DMS153 treated with DMSO at 0.1 percent for 48 hours (cell line): Measurements from ENCODE around the gene CLIC5.

Source experiments
- DNase-seq: peaks from one replicate; lab custom pipeline; 2025; ENCODE audit not compliant: unreplicated experiment; lab: John Stamatoyannopoulos, UW

CLIC5 gene

DNA sequence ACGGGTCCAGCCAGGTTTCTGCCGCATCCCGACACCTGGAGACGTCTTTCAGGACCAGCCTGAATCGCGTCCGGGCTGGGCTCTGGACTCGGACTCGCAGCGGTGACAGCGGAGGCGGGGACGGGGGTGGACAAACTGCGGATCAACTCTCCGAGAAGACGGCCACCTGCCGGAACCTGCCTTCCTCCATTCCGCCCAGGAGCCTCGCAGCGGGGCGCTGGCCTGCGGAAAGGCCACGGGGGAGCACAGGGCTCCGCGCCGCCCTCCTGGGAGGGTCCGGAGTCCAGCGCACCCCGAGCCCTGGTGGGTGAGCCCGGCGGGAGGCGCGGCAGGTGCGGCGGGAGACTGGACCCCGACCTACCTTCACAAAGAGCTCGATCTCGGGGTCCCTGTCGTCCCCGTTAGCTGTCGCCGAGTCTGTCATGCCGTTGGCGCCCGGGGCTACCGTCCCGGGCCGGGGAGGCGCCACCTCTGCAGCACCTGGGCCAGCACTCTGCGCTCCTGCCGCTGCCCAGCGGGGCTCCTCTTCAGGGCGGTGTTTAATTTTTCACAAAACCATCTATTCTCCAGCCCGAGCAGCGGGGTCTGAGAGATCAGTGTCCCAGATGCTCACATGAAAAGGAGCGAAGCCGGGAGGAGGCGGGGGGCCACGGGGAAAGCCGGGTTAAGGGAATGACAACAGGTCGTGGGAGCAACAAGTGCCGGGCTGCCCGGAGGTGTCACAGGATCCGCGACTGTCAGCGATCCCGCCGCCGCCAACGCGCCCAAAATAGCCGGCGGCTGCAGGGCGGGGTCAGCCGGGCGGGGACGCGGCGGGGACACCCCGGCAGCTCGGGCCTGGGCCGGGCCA is at the start of gene CLIC5:
CLIC5 (minus strand) TSS at position 742 of the 850 bp plus-strand sequence; CDS start at position 424, 318 bp downstream.
- no peak for DNase-seq

DNA sequence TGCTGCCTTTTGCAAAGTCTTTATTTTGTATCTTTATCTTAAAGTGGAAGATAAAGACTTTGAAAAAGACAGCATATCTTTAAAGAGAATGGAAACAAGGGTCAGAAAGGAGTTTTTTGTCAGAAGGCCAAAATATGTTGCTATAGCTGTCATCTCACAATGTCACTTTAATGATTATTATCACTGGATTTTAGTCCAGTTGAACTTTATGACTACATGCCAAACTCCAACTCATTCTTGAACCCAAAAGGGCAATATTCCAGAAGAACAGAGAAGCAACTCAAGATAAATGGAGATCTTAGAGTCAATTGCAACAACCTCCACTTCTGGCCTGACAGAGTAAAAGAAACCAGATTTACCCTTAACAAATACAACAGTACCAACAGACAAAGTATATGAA is 47.3 kb upstream of the CLIC5 start:
- DNase-seq = no peak

DNA sequence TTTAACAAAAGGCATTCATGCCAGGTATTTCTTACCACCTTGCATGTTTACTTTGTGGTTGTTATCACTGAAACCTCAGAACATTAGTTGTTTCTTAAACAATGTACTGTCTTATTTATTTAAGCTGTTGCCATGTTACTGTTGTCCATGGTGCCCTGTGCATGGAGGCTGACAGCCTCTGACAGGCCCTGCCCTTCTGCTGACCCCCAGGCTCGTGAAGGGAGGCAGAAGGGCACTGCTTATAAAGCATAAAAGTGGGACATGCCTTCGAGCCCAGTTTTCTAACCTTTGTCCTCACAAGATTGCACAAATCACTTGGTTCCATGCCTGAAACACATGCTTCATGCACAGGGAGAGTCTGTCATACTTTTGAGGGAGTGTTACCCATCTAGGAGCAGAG is 46.7 kb upstream of the CLIC5 start:
- peak; percentile 45 for DNase-seq

DNA sequence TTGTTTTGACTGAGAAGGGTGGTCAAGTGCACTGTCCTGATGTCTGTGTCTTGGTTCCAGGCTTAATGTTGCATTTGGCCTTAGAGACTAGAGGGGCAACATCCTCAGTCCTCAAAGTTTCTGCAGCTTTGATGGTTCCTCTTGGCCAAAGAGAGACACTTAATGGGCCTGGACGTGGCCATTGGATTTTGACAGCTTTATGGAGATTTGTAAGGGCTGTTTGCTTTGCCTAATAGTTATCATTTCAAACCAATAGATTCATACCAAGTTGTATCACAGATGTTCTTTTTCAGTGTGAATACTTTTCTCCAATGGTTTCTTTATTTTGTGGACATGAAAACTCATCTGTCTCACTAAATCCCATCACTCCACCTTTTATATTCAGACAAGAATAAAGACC is 45.8 kb upstream of the CLIC5 start:
- no peak for DNase-seq

DNA sequence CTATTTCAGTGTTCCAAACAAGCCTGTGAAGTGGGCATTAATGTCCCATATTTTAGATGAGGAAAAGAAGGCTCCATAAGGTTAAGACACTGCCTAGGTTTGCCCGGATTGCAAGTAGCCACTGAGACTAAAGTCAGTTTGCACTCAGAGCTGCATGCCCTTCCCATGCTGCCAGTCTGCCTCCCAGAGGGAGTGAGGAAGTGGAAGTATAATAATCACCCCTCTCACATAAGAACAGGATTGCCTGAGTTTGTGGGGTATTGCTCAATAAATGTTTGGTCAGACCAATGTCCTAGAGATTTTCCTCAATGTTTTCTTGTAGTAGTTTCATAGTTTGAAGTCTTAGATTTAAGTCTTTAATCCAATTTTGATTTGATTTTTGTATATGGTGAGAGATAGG is 43.9 kb upstream of the CLIC5 start:
- no peak for DNase-seq

DNA sequence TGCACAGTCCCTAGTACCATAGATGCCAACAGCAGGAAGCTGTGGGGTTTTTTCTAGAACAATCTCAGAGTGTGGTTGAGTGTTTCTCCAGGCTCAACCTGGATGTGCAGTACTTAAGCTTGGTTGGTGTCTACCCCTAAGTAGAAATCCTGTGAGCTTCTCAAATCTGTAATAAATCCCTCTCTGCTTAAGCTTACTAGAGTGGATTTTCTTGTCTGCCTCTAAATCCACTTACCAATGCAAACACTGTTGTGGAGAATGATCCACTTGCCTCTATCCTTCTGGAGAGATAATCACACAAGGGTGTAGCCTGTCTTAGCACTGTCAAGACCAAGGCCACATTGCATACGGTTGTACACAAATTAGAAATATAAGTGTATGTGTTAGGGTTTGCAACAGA is 43.3 kb upstream of the CLIC5 start:
- DNase-seq = no peak

DNA sequence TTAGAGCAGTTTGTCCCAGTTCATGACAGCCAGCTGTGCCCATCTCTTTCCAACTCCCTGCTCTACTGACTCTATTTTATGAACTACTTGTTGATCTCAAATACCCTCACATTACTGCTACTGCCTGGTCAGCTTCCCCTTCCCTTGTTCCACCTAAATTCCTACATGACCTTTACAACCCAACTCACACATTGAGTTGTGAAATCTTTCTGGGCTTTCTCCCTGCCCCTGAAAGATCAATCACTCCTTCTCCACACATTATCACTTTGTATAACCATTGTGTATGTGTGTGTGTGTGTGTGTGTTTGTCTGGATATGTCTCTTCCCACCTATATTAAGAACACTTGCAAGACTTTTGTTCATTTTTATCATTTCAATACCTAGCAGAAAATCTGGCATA is 42.1 kb upstream of the CLIC5 start:
- no peak for DNase-seq

DNA sequence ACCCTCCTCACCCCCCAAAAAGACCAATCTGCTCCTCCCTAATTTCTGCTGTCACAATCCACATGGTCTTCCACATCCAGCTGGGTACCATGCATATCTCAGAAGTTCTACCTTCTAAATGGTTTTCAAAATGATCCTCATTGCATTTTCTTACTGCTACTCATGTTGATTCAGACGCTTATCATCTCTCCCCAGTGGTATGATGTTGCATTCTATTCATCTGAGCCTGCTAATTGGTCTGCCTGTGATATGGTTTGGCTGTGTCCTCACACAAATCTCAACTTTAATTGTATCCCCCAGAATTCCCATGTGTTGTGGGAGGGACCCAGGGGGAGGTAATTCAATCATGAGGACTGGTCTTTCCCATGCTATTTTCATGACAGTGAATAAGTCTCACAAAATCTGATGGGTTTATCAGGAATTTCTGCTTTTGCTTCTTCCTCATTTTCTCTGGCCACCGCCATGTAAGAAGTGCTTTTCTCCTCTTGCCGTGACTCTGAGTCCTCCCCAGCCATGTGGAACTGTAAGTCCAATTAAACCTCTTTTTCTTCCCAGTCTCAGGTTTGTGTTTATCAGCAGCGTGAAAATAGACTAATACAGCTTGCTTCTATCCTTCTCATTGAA is 41.4 kb upstream of the CLIC5 start:
- no peak for DNase-seq

DNA sequence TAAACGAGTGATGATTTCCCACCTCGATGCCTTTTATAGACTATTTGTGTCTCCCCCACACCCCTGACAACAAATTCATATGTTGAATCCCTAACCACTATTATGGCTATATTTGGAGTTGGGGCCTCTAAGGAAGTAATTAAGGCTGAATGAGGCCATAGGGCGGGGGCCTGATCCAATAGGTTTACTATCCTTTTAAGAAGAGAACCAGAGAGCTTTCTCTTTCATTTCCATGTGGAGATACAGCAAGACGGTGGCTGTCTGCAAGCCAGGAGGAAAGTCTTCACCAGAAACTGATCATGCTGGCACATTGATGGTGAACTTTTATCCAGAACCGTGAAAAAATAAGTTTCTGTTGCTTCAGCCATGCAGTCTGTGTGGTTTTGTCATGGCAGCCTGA is 38.9 kb upstream of the CLIC5 start:
- no peak for DNase-seq

DNA sequence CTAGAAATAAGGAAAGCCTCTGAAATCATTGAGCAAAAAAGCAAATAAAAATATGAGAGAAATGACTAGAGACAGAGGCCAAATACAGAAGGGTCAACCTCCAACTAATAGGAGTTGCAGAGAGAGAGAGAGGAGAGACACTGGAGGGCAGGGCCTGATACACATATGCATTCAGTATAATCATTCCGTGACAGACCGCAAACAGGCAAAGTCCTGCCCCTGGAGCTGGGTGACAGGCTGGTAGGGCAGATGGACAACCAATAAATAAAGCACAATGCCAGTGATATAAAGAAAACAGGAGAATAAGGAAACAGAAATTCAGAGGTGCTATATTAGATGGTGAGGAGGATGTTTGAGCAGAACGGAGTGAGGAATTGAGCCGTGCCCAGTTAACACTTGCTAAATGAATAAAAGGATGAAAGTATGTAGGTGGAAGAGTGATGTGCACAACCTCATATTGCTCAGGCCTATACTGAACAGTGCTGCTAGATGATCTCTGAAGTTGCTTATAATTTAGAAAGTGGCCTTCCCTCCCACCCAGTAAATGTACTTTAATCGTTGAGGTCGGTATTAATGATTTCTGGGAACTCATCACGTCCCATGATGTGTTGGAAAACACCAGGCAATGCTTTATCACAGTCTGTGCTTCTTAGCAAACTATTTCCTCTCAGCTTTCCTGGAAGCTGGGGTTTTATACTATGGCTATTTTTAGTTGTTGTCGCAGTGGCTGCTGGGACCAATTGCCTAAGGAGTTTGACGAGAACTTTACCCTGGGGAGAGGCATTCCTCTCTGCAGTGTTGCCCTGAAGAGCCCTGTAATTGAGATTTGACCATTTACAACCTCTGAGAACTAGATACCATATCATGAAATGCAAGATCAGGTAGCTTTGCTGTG is 37.6 kb upstream of the CLIC5 start:
- DNase-seq = no peak

DNA sequence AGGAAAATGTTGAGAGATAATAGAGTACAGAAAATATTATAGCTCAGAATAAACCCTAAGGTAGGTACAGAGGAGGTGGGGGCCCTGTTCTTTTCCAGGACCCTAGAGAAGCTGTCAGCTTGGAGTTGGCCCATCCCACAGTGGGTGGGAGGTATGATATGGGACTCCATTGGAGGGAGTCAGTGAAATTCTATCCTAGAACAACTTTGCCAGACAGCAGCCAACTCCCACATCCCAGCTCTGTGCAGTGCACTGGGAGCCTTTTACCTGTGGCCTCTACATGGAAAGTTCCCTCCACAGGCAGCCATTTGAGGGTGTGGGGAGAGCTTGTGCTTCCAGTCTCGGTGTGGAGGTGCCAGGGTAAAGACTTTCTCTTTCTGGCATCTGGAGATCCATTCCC is 36.8 kb upstream of the CLIC5 start:
- no peak for DNase-seq

DNA sequence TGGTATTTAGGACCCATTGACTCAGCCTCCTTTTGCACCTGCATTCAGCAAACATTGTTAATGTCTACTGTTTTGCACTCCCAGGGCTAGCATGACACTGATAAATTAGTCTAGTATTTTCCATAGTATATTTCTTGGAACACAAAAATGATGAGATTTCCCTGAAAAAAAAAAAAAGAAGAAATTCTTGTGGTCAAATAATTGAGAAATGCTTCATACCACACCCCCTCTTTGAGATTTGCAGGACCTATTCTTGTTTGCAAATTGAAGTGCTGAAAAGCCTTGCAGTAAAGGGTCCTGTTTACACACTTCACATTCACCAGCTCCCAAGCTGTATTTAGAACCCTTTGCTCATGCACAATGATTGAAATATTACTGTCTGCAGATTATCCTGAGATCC is 36.3 kb upstream of the CLIC5 start:
- DNase-seq = no peak

DNA sequence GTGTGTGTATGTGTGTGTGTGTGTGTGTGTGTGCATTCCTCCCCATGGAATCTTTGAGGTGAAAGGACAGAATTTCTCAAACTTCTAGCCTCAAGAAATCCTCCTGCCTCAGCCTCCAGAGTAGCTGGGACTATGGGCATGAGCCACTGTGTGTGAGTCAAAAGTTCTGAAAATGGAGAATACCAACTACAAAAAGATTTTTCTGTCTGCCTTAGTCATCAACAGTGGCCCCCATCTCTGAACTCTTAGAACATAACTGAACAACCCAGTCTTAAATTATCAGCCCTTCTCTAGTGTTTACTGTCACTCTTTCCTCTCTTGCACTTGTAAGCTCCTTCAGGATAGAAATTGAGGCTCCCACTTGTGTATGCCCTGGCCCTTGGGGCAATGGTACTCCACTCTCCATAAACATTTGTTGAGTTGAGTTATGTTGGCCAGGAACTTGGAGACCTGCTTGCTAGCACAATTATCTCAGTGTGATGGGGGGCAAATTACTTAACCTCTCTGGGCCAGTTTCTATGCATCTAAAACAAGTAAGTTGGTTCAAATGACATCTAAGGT is 35.3 kb upstream of the CLIC5 start:
- no peak for DNase-seq

DNA sequence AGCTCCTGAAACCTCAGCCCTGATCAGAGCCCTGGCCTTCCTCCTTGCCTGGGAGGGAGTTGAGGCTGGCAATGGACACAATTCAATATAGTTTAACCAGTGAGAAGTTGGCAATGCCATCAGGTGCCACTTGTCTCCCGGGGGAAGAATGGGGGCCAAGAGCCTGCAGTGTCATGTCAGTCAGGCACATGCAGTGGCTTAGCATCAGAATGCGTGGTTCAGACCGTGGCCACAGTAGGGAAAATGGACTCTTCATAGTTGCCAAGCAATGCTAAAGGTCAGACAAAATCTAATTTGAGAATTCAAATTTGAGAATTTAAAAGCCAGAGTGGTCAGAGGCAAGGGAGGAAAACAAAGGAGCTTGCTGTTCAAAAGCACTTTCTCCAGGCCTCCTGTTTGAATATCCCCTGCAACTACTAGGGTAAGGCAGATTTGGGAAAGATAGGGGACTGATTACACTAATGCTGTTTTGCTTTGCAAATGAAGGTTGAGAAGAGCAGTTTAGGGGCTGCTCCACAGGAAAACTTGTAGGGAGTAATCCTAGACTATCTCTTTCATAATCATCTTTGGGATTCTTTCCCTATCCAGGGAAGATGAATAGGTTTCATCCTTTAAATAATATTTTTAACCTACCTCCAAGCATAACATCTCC is 33.1 kb upstream of the CLIC5 start:
- DNase-seq = no peak

DNA sequence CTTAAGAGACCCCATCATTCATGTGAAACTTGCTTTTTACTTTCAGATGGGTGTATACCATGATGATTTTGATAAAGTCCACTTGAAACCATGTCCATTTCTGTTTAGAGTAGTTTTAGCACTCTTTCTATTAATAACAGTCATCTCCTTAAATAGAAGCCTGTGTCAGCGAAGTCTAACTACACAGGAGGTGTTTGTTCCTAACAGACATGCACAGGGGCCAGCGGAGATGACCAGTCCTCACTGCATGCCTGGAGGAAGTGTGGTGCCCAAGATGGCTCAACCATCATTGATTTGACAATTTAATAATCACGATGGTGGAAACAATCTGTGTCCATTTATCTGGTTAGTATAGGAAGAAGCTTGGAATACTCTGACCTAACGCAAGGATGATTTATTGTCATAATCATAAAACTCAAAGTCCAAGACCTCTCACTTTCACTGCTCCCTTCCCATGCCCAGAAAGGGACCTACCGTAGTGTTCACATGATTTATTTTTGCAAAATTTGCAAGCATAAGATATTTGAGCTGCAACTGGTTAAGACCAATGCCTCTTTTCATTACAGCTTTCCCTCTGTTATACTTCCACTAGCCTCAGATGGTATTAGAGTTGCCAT is 31.0 kb upstream of the CLIC5 start:
- DNase-seq = no peak

DNA sequence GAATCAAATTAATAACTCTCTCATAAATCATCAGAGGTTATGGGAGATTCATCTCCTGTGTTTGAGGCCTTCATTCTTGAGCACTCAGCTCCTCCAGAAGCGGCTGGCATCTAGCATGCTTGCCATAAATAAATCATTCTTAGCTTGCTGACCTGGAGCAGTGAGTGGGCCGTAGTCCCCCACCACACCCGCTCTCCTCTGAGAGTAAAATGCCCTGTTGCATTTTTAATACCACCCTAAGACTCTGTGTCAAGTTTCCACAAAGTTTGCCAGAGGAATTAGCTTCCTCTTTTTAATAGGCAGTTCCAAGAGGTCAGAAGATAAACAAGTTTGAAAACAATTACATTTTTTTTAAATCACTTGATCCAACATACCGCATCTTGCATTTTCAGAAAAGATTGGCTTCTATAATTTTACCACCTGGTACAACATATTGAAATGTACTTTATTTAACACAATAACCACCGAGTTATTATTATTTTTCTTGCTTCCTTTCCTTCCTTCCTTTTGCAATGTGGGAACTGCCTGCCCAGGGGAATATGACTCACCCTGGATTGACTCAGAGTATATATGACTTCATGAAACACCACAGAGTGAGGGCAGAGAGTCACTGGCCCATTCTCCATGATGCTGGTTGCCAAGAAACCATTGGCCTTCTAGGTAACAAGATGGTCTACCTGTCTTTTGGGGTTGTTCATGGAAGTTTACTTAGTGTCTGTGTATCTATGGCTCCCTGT is 29.4 kb upstream of the CLIC5 start:
- no peak for DNase-seq

DNA sequence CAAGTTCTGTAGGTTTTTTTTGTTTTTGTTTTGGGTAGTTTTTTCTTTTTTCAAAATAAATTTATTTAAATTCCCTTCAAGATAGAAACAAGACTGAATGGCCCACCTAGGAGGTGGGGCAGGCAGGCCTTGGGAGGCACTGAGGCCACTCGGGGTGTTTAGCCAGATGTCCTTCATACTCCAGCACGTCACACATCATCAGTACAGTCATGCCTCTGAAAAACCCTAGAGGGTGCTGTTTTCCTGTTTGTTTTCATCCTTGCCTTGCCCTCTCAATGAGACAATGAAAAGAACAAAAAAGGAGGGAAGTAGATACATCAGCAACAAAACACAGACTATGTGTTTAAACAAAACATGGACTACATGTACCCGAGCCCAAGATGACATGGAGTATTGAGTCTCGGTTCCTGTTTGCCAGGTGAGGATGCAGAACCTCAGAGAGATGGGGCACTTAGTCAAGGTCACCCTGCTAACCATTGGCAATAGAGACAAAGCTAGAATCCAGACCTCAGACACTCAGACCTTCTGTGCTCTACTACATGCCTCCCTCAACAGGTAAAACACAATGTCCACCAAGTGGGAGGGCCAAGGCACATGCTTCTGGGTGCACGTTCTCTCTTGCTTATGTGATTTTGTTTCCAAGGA is 26.8 kb upstream of the CLIC5 start:
- DNase-seq = peak; percentile 58

DNA sequence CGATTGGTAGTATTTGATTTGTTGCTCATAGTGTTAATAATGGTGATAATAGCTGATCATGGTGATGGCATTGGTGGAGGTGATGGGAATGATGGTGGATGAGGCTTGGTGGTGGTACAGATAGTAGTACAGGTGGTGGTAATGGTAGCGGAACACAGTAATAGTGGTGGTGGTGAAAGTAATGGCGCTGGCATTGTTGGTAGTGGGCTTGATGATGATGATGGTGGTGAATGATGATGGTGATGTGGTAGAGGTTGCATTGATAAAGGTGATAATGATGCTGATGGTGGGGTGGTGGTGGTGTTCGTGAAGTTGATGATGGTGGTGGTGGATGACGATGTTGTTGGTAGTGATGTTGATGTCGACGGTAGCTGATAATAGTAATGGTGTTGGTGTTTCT is 24.6 kb upstream of the CLIC5 start:
- no peak for DNase-seq

DNA sequence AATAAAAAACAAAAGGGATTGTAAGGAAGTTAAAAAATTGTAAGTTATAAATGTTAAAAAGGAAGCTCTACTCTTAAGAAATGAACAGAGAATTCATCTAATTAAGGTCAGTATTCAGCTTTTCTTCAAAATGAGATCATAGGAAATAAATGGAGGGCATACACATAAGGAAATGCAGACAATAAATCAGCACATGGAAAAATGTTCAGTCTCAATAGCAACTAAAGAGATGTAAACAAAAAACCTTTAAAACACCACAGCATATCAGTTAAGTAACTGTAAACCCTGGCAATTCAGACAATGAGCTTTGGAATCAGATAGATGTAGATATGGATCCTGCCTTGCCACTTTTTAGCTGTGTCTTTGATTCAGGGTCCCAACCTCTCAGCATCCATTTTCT is 24.0 kb upstream of the CLIC5 start:
- no peak for DNase-seq
